Tongue (tissue), 2 donors: Measurements from ENCODE around the gene RASSF8. TPM values are rescaled to one million over a fixed set of nuclear protein-coding genes. Genes with fewer than 3 reads are reported as not detected.

ENCODE experiments used
- DNase-seq: peaks from one replicate; pipeline ENCODE4 v3.0.0-alpha.2; 2015
- total RNA-seq: library from RNA; depleted of rRNA; stranded (reverse); fragments of >200 nt; gene quantifications from one replicate; pipeline ENCODE4 v1.2.3, GENCODE V29; 2014

Gene RASSF8
- total RNA-seq, 1 donor from 2014 or later = 51.0 TPM

DNA sequence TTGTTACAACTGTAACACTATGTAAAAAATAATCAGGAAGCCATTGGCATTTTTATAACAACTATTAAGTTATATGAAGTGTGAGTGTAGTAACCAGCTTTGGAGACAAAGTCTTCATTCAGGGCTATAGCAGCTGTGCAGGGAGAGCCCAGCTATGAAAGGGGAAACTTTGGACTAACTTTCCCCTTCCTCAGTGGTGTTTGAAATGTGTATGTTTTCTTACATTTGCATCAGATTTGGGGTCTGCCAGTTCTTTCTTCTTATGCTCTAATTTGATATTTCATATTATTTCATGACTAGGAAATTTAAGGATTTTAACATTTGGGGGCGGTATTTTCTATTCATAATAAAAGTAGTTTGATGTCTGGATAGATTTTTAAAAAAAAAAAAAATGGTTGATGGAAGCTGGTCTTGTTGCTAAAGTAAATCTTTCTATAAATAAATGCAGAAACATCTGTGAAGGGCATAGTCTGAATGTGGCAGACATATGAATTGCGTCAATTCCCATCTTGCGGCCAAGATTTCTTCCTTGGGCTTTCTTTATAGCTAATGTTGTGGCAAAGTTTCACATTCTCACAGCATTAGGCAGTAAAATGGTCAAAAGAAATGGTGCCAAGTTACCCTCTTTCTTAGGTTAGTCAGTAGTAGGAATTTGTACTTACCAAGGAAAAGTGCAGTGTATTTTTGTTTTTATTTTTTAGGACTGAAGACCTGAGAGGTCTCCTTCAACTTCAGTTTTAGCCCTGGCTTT is 35.6 kb downstream of the RASSF8 start:
- peak; percentile 57 for DNase-seq

DNA sequence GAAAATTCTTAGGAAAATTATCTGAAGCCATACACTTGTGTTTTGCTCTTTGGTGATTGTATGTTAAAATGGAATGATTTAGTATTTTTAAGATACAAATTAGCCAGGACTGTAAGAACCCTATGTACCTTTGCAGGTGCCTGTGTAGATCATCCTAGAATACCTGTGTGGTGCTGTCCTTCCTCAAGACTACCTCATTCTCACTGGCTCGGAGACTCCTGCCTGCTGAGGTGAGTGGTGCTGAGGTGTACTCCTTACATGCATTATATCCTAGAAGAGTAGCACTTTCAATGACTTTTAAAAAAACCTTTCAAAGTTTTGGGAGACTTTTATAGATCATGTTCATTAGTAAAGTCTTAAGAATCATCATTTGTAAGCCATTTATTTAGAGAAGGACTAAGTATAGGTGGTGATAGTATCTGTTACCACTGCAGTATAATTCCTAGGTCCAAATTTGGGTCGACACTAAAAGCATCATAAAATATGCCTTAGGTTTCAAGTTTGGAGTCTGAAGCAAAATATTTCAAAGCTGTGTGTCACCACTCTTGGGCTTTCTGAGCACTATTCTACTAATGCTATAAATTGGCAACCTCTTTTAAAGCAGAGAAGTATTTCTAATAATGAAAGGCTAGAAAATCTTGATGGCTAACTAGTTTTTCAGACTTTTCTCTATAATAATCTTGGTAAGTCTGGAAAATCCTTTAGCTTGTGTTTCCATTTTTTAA is 36.6 kb downstream of the RASSF8 start:
- no peak for DNase-seq

- no peak for DNase-seq
Measured at GRCh38 chr12:25995906-25996305, 37.4 kb downstream of the RASSF8 start.

DNA sequence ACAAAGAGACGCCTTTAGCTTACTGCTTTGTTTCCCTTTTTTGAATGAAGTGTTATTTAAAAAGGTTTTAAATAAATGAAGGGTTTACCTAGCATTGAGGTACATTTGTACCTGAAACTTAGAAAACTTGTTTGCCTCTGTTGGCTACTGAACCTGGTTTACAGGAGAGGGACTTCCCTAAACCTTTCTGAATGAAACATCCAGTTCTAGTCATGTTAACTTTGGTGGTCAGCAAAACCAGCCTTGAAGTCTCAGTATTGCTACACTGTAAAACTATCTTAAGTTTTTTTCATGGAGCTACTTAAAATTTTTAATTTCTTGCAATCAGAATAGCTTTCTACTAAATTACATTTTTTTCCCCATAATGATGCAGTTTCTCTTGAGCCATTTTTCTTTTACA is 38.2 kb downstream of the RASSF8 start:
- DNase-seq = no peak

DNA sequence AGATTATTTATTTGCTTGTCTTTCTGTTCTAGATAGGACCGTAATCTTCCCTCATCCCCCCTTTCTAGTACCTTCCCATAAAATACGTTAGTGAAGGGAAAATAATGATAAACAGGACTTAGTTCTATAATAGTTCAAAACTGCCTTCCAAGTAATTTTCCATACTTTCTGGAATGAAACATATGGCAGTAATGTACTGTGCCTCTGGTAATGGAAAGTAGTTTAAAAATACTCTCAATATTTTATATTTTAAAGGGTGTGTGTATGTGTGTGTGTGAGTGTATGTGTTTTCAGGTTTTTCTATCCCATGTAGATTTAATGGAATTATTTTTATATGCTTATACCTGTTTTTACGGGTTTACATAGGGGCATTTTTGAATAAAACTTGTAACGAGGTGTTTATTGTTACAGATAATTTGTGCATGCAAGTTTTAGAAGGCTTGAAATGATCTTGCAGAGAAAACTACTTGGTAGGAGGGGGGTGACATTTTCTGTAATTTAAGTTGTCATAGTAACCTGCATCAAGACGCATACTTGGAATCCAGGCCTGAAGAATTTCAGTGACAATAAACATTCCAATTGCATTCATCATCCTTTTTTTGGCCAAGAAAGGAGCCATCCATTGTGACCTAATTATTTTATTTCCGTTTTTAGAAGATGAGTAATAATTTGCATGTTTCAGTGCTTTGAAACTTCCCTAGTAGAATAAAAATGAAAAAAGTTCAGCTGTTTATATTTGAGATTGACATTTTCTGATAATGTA is 38.9 kb downstream of the RASSF8 start:
- DNase-seq = peak; percentile 24

DNA sequence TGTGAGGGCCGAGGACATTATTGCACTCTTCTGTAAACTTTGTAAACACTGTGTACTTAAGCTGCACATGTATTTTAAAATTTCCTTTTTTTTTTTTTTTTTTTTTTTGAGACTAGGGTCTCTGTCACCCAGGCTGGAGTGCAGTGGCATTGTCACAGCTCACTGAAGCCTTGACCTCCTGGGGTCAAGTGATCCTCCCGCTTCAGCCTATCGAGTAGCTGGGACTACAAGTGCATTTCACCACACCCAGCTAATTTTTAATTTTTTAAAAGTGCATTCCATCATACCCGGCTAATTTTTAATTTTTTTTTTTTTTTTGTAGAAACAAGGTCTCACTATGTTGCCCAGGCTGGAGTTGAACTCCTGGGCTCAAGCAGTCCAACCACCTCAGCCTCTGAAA is 42.4 kb downstream of the RASSF8 start:
- DNase-seq = no peak

DNA sequence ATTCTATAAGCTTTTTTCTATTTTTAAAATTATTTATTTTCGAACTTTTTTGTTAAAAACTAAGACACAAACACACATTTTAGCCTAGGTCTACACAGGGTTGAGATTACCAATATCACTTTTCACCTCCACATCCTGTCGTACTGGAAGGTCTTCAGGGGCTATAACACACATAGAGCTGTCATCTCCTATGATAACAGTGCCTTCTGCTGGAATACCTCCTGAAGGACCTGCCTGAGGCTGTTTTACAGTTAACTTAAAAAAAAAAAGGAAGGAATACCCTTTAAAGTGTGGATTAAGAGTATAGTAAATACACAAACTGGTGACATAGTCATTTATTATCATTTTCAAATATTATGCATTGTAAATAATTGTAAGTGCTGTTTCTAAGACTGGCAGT is 43.0 kb downstream of the RASSF8 start:
- no peak for DNase-seq

- DNase-seq = no peak
Measured at GRCh38 chr12:26003065-26003464, 44.6 kb downstream of the RASSF8 start.

- DNase-seq = peak; percentile 49
Measured at GRCh38 chr12:26007566-26007965, 49.1 kb downstream of the RASSF8 start.

DNA sequence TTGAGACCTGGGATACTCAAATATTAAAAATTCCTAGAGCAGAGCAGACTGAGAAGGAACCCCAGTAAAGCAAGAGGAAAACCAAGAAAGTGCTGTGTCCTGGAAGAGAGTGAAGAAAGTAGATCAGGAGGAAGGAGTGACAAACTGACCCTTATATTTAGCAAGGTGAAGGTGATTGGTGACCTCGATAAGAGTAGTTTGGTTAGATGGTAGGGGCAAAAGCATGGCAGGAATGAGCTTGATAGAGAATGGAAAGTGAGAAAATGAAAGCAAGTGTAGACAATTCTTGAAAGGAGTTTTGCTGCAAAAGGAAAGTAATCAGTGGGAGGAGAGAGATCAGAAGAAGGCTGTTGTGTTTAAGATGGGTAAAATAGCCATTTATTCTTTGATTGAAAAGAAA is 51.1 kb downstream of the RASSF8 start:
- DNase-seq = no peak

DNA sequence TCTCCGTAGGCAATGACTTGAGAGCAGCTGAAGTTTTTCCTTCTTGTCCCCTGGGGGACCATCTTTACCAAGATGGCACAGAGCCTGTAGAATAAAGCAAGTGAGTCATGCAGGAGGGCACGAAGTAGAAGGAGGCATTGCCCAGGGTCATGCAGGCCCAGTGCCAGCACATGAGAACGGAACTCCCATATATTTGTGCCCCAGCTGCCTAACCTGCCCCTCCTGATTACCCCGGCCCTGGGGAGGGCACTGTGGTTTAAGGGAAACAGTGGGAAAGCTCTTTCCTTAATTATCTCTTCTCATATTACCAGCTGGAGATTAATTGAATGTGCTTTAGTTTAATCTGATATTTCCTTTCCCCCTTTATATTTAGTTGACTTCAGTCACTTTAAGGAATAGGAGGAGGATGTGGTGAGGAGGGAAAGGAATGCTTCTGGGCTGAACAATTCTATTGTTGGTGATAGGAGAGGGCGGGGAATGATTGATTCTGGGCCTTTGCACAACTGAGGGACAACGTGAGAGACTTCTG is 51.9 kb downstream of the RASSF8 start:
- DNase-seq = no peak

DNA sequence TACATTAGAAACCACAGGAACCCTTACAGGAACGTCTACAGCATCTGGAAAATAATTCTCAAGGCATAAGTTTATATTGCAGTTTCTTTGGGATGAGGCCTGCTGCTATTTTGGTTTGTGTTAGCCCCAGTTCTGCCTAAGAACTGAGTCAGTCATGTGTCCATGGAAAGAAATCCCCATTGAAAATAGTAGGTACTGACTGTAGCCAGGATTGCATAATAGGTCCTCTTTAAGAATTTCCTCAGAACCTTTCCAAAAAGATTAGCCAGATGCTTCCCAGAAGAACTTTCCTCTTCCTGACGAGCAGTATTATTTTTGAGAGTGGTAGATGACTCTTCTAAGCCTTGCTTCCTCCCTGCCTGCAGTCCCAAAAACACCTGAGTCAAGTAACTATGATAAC is 52.6 kb downstream of the RASSF8 start:
- DNase-seq = peak; percentile 14

DNA sequence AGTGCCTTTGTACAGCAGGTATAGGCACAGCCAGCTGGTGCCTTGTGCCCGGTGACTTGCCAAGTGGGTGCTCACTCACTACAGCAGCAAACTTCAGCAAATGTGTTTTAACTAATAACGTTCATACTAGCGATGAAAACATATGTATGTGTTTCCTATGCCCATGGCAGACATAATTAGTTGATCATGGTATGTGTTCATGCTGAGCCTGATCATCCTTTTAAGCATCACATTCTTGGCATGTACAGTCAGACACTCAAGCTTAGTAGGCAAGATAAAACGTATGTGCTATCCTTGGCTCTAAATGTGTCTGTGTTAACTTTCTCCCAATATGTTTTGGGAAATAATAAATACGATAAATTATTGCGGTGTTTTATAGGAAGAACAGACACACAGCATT is 55.6 kb downstream of the RASSF8 start:
- DNase-seq = no peak

DNA sequence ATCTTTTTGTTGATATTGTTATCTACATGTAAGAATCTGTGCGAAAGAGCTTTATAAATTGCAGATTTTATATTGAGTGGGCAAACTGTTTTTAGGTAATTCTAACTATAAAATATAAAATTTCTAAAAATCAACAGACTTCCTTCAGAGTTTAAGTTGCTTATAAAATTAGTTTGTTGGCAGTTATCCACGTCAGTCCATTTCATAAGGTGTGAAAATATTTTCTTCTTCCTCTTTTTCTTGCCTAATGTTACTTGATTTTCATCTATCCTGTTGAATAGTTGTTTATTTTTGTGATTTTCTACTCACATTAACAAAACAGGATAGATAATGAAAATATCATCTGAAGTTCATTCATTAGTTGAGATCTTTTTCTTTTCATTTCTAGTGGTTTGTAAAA is 58.0 kb downstream of the RASSF8 start:
- no peak for DNase-seq

- peak; percentile 41 for DNase-seq
Measured at GRCh38 chr12:26017484-26018211, 59.2 kb downstream of the RASSF8 start.

DNA sequence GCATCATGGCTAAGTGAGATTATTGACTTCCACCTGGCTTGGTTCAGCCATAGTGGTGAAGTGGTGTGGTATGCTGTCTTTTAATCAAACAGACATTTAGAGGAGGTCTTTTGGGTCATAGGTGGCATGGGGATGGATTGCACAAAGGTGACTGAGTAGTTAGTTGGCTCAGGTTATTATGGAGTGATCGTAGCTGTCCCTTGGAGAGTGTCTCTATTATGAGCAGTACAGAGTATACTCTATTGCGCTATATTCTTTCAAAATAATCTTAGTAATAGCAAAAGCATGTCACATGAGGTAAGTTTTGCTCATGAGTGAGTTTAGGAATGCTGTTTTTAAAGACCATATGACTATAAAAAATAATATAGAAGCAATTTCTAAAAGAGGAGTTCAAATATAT is 60.4 kb downstream of the RASSF8 start:
- no peak for DNase-seq

- no peak for DNase-seq
Measured at GRCh38 chr12:26021534-26021933, 63.1 kb downstream of the RASSF8 start.

DNA sequence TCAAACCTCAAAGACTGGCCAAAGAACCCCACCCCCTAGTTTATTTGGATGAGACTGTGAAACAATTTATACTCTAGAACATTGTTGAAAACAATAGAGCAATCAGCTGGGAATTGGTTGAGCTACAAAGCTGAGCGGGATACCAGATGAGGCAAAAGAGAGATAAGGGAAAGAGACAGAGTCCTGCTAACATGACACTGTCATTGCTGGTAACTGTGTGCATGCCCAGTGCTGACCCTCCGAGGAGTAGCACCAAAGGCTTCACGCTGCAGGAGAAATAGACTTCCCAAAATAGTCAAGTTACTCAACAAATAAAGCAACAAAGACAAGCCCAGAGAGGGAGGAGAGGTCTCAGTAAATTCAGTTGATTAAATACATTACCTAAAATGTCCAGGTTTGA is 63.6 kb downstream of the RASSF8 start:
- DNase-seq = no peak

- DNase-seq = no peak
Measured at GRCh38 chr12:26026713-26027112, 68.2 kb downstream of the RASSF8 start.

GRCh38 chr12:26027401-26027800 is 68.9 kb downstream of the RASSF8 start:
- no peak for DNase-seq

- DNase-seq = peak; percentile 71
Measured at GRCh38 chr12:26028953-26029735, 70.7 kb downstream of the RASSF8 start.

DNA sequence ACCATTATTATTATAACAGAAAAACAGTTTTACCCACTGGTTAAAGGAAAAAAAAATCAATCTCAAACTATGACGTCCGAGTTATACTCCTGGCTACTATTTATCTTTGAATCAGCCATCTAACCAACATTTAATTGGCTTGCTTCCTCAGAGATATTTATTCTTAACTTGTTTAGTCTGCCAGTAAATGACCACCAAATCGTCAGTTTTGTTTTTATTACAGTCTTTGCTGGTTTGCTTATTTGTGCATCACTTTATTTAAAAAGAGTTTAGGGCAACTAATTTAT is 71.2 kb downstream of the RASSF8 start:
- no peak for DNase-seq
